ENCODE measurements around the gene PLEKHG3.
"Not testable (repeated sequence)": the region's sequence is repeated elsewhere in the genome, so short reads cannot be mapped to it uniquely, and the experiment has no call there.

Gene PLEKHG3

DNA sequence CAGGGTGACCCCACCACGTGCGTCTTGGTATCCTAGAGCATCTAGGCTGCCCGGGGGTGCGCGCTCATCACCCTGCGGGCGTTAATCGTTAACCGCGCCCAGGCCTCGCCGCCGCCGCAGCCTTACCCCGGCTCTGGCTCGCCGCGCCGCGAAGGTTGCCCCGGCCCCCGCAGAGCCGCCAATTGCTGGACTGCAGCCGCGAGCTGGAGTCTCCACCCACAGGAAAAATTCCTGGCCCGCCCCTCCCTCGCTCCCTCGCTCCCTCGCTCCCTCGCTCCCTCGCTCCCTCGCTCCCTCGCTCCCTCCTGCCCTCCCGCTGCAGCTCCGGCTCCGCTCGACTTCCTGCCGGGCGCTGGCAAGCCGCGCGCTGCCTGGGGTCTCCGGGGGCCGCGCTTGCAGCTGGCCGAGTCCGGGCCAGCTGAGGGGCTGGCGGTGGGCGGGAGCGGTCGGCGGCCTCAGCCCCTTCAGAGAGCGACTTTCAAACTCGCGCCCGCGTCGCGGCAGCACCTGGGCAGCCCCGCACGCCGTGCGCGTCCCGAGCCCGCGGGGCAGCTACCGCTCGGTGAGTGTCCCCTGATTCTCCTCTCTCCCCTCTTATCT is at the start of gene PLEKHG3:
TSS of gene PLEKHG3 (plus strand) at position 282 of the 600 bp plus-strand sequence. CDS start 23,208 bp downstream, outside the sequence.
- peak; percentile 86 for DNase-seq

DNA sequence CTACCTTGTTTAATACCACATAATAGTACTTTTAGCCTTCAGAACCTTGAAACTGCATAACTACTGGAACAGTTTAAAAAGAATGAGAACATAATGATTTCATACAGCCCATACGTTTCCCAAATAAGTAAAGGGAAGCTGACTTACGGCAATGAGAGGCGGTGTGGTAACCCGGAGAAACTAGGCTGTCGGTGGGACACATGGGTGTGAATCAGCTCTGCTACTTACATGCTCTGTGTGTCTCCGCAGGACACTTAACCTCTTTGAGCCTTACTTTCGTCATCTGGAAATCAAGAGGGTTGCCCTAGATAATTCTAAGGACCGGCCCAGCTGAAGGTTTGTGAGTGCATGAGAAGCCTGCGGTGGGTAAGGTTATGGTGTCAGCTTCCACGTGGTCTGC is 49.3 kb upstream of the PLEKHG3 start:
- DNase-seq: no peak

DNA sequence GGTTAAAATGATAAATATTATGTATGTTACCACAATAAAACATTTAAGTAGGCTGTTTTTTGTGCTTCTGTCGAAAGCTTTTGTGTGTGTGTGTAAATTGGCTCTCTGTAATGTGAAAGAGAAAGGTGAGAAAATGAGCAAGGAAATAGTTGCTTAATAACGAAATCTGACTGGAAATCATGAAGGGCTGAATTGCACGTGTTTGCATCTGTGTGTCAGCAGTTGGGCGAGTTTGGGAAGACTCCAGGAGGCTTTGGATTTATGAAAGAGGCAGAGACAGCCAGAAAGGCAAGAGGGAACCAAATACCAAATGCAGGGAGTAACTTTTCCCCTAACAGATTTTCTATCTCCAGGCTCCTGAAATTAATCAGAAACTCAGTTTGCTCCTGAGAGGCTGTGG is 47.2 kb upstream of the PLEKHG3 start:
- DNase-seq: no peak

DNA sequence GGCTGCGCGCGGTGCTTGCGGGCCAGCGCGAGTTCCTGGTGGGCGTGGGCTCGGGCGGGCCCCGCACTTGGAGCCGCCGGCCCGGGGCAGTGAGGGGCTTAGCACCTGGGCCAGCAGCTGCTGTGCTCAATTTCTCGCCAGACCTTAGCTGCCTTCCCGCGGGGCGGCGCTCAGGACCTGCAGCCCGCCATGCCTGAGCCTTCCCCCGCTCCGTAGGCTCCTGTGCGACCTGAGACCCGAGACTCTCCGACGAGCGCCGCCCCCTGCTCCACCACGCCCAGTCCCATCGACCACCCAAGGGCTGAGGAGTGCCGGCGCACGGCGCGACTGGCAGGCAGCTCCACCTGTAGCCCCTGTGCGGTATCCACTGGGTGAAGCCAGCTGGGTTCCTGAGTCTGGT is 46.0 kb upstream of the PLEKHG3 start:
- DNase-seq: no peak

DNA sequence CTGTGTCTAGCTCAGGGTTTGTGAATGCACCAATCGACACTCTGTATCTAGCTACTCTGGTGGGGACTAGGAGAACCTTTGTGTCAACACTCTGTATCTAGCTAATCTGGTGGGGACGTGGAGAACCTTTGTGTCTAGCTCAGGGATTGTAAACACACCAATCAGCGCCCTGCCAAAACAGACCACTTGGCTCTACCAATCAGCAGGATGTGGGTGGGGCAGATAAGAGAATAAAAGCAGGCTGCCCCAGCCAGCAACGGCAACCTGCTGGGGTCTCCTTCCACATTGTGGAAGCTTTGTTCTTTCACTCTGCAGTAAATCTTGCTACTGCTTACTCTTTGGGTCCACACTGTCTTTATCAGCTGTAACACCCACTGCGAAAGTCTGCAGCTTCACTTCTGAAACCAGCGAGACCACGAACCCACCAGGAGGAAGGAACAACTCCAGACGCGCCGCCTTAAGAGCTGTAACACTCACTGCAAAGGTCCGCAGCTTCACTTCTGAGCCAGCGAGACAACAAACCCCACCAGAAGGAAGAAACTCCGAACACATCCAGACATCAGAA is 45.4 kb upstream of the PLEKHG3 start:
- DNase-seq: not testable (repeated sequence)

DNA sequence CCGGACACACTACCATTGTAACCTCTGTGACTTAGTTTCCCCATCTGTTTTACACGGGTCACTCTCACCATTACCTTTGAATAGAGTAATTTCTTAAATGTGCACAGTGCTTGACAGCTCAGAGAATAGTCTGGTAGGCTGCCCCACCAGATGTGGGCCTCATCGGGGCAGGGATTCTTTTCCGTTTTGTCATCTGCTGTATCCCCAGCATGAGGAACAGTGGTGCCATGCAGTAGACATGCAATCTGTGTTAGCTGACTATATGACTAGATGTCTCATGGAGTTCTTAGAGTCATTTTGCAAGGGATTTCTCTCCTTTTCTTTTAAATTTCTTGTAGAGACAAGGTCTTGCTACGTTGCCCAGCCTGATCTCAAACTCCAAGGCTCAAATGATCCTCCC is 44.9 kb upstream of the PLEKHG3 start:
- no peak for DNase-seq

DNA sequence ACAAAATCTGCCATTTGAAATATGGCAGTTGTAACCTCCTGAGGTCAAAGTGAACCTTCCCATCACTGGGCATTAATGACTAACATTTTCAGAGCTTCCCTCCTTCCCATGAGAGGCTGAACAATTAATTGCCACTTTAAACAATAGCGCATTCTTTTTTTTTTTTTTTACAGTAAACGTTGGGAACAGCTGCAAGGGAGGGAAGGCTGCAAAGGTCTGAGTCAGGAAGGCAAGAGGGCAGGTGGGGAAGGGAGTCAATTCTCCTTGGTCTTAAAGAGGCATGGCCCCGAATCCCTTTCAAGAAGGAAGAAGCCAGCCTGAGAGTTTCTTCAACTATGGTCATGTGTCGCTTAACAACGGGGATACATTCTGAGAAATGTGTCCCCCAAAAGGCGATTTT is 41.0 kb upstream of the PLEKHG3 start:
- DNase-seq: no peak

DNA sequence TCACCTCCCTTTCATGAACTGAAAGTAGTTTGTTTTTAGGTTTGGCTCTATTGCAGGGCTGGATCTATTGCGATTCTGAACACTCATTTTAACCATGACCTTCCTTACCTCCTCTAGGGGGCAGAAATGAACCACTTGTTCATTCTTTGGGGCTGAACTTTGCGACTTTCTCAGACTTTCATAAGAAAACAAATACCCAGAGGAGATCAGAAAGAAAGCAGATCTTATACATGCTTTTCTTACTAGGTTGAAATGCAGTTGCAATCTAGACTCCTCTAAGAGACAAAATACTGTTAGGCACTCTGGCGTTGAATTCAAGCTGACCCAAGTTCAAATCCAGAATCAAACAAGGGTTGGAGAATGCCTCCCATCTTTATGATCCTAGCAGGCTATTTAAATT is 32.6 kb upstream of the PLEKHG3 start:
- DNase-seq: no peak

DNA sequence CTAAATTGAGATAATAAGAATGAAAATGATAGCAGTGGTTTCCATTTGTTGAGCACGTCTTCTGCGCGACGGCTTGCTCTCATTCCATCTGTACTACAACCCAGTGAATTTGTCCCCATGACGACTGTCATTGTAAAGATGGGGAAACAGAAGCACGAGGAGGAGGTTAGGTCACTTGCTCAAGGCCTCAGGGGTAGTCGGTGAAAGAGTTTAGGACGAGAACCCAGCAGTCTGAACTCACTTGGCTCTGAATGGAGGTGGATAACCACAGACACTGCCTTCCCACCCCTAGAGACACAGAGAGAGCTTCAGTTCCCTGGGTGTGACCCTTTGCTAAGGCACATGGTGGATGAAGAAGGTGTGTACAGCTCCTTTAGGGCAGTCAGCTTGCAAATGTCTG is 30.9 kb upstream of the PLEKHG3 start:
- DNase-seq: no peak

DNA sequence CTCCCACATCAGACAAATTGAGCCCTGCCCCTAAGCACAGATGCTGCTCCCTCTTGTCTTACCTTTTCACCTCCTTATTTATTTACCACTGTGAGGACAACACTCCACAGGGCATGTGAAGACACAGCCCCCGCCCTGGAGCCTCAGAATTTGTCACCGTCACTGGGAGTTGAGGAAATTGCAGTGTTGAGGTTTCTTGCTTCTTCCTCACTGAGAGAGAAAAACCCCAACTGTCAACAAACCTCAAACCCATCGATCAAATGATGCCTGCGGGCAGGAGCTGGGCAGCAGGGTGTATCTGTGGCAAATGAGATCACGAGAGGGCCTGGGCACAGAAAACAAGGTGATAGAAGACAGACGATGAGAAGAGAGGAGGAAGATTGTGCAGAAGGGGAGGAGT is 30.5 kb upstream of the PLEKHG3 start:
- DNase-seq: no peak

DNA sequence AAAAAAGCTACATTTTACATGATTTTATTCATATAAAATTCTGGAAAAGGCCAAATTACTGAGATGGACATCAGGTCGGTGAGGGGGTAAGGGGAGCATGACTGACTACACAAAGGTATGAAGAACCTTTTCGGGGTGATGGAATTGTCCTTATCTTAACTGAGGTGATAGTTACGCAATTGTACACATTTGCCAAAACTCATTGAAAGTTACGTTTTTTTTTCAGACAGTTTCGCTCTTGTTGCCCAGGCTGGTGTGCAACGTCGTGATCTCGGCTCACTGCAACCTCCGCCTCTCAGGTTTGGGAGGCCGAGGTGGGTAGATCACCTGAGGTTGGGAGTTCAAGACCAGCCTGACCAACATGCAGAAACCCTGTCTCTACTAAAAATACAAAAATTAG is 29.4 kb upstream of the PLEKHG3 start:
- no peak for DNase-seq

DNA sequence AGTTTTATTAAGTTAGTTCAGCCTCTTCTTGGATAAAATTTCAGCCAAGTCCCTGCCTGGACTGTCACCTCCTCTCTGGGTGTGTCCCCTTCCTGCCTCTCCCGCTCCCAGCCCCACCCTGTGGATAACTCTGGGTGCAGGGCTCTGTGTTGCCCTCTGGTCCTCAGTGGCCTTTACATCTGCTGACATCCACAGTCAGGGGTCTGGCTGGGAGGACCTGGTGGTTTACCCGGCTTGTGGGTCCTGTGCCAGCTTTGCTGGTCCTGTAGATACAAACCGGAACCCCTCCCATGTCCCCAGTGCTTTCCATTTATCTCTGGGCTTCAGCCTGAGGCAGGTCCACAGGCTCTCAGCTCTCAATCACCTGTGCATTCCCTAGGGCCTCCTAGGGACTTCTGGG is 28.9 kb upstream of the PLEKHG3 start:
- no peak for DNase-seq

DNA sequence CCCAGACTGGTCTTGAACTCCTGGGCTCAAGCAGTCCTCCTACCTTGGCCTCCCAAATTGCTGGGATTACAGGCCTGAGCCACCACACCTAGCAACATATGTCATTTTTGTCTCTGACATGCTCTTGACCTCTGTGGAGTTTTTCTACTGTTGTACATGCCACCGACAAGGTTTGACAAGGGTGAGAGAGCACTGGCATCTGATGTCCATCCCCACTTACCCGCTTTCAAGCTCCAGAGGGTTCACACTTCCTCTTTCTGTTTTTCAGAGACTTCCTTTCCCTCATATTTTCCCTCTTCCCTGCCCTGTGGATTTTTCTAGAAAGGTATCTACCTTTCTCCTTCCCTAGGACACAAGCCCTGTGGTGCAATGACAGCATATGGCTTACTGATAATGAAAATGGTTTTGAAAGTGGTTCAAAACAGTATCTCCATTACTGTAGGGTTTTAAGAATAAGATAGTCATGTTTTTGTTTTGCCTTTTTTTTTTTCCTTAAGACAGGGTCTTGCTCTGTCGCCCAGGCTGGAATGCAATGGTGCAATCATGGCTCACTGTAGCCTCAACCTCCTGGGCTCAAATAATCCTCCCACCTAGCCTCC is 27.7 kb upstream of the PLEKHG3 start:
- DNase-seq: no peak

DNA sequence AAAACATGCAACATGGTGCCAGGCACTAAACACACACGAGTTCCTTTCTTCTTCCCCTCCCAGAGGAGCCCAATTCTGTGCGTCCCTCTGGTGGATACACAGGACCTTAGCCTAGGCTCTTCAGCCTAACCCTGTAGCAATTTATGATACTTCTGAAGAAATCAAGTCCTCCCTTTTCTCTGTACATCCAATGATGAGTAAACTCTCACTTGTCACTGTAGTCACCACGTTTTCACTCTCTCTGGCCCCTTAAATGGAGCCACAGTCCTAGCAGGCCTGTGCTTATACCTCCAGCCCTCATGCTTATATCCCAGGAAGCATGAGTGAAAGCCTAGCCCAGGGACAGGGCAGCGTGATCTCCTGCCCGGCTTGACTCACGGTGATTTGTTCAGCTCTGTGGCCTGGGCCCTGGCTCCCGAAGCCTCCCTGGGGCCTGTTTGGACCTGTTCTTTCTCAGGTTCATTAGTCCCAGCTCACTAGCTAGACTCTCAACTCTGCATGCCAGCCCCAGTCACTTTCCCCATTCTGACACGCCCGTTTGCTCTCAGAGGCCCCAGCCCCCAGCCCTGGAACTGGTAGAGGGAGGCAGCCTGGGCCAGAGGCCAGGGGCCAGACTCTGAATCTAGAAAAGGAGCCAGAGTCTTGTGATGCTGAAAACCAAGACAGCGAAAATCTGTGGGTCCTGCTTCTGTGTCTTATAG is 24.1 kb upstream of the PLEKHG3 start:
- DNase-seq: no peak

DNA sequence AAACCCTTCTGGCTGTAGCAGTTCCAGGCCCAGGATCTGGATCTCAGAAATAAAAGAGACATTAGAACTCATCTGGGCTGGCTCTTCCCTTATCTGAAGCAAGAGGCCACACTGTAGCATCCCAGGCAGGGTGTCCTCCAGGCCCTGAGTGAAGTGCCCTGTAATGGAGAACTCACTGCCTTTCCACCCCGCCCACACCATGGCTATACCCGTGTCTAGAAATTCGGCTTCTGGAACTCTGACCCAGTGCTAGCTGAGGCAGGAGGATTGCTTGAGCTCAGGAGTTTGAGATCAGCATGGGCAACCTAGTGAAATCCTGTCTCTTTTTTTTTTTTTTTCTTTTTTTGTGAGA is 23.5 kb upstream of the PLEKHG3 start:
- no peak for DNase-seq

DNA sequence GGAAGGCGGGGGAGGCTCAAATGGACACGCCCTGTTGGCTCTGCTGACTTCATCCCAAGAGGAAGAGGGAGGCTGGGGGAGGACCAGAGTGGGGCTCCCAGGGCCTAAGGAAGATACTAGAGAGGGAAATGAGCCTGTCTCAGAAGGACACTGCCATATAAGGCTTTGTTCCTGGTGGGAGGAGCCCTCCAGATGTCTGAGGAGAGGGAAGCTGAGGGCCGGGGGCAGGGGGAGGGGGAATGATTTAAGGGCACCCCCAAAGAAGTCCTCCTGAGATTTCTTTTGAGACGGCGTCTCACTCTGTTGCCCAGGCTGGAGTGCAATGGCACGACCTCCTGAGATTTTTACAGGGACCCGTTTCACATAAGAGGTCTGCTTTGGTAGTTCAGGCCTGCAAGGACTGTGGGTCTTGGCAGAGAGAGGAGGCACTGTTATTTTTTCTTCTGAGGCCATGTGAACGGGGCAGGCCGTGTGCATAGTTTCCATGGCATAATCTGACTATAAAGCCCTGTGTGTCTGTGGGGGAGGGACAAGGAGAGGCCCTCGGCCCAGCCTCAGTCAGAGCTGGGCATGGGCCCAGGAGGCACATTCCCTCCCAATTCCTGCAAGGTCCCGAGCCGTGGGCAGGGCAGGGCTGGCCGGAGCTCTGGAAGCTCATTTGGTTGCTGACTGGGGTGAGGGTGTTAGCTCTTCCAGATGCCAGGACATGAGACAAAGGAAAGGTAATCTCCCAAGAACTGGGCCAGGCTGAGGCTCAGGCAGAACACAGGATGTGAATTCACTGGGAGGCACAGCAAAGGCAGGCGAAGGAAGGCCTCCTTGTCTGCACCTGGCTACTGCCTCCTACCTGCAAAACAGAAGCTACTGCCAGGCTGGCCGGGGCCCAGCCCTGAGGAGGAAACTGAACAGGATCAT is 22.2 kb upstream of the PLEKHG3 start:
- DNase-seq: peak; percentile 89

DNA sequence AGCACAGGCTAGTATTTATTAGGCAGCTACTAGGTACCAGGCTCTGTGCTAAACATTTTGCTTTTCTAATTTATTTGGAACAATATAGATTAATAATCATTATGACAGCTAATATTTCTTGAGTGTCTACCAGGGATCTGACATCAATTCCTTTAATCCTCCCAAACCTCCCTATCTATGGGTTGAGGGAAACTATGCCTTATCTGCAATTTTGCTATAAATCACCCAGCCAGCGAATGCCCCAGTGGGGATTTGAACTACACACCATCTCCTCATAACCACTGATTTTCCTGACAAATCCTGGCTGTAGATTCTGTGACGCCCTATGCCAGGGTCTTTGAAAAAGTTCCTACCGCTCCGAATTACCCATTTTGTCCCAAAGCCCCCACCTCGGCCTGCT is 21.4 kb upstream of the PLEKHG3 start:
- DNase-seq: no peak

DNA sequence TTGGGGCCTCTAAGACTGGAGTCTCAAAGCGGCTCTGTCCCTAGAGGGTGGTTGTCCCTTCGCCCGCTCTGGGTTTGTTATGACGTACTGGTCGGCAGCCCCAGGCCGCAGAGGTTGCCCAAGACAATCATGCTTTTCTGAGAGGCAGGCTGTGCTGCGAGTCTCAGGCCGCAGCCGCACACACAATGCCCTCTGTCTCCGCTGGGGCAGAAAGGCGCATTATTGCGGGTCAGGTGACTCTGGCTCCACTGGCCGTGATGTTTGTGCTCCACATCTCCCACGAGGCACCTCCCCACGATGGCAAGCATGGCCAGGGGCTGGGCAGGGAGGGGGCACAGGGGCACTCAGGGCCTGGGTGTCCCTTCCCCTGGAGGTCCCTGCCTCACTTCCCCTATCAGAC is 21.0 kb upstream of the PLEKHG3 start:
- no peak for DNase-seq

DNA sequence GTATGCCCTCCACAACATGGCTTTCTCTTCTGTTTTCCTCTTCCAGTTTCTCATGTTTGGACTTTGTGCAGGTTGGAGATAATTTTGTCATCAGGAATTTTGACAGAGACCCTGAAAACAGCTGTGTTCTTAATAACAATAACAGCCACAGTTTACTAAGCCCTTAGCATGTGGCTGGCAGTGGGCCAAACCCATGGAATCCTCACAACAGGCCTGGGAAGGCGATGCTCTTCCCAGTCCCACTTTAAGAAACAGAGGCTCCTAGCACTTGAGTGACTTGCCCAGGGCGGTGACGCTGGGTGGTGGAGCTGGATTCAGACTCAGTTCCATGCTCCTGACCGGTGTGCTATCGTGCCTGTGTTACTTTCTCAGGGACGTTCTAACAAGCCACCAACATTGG is 20.1 kb upstream of the PLEKHG3 start:
- no peak for DNase-seq

DNA sequence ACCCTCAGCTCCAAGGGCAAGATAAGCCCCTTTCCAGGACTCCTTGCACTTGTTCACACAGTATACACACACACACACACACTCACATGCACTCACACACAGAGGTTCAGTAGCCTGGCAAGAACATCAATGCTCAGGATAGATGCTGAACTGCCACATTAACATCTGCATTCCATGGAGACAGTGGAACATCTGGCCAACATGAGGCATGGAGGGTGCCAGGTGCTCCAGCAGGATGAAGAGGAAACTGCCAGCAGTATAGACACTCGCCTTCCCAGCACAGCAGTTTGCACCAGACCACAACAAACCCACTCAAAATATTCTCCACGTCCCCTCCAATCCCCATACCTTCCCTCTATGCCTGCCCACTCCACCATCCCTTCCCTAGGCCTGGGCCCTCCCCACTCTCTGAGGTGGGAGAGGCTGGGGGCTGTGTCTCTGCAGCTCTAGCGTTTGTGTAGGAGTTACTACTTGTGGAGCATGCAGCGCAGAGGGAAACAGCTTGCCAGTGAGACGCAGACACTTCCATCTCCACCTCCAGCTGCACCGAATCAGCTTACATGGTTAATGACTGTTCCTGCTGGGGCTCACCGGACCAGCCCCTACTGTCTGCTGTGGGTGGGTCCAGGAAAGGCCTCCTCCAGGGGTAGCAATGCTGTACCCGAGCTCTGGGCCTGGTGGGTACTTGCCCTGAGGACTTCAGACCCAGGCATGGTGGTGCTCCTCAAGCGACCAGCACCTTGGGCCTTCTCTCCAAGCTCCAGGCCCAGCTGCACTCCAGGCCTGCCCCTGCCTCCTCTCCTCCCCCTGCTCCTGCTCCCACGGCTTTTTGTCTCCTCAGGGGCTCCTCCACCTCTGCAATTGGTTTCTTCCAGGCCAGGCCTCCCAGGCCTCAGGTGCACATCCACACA is 18.6 kb upstream of the PLEKHG3 start:
- peak; percentile 63 for DNase-seq

DNA sequence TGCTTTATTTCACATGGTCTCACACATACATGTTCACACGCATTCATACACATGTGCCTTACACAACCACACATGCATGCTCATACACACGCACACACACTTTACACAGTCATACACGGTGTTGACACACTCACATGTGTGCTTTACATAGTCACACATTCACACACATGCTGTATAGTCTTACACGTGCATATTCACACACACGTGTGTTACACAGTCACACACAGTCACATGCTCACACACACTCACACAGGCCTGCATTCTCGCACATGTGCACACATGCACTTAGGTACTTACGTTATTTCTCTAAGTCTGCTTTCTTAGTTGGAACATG is 18.0 kb upstream of the PLEKHG3 start:
- no peak for DNase-seq

DNA sequence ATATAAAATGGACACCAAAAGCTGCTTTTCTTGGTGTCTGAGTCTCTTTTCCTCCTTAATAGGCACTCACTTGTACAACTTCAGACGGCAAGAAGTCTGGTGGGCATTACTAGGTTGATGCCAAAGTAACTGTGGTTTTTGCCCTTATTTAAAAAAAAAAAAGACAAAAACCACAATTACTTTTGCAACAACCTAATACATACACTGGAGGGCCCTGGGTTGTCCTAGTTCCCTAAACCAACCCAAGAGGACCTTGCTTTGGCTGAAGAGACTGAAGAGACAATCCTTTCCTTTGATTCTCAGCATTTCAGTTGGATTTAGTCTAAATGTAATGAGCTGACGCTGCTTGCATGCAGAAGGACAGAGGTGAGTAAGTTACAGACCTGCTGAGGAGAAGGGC is 16.2 kb upstream of the PLEKHG3 start:
- no peak for DNase-seq
